BLaER1 treated with 17β-estradiol and CSF1 and Interleukin-3, amounts not matched to agents 10 nM and 100 nM (cell line): ENCODE results near the gene KCP.

Experiments used
- H3K27ac ChIP-seq, 11 experiments: shearing (Covaris generic); formaldehyde crosslinking; 2 replicates each; pipeline ENCODE4 v1.8.1; 2022
- H3K27me3 ChIP-seq, 11 experiments: shearing (Covaris generic); formaldehyde crosslinking; 2 replicates each; pipeline ENCODE4 v1.8.1; 2022
- H3K36me3 ChIP-seq, 11 experiments: shearing (Covaris generic); formaldehyde crosslinking; 2 replicates each; pipeline ENCODE4 v1.8.1; 2022
- H3K4me1 ChIP-seq, 10 experiments: shearing (Covaris generic); formaldehyde crosslinking; 2 replicates each; pipeline ENCODE4 v1.8.1; 2022
- H3K4me2 ChIP-seq, 11 experiments: shearing (Covaris generic); formaldehyde crosslinking; 2 replicates each; pipeline ENCODE4 v1.8.1; 2022
- H3K4me3 ChIP-seq, 10 experiments: shearing (Covaris generic); formaldehyde crosslinking; 2 replicates each; pipeline ENCODE4 v1.8.1; 2022
- H3K9ac ChIP-seq, 11 experiments: shearing (Covaris generic); formaldehyde crosslinking; 2 replicates each; pipeline ENCODE4 v1.8.1; 2022
- H3K9me3 ChIP-seq, 11 experiments: shearing (Covaris generic); formaldehyde crosslinking; replicated peaks in 1 of 11; 2 replicates each; pipeline ENCODE4 v1.8.1; 2022
- H4K20me1 ChIP-seq, 11 experiments: shearing (Covaris generic); formaldehyde crosslinking; 2 replicates each; pipeline ENCODE4 v1.8.1; 2022
- Cebpa-rat ChIP-seq, 11 experiments: shearing (Covaris generic); IDR thresholded peaks; 2 replicates each; pipeline ENCODE4 v1.8.1; 2022

Gene KCP

DNA sequence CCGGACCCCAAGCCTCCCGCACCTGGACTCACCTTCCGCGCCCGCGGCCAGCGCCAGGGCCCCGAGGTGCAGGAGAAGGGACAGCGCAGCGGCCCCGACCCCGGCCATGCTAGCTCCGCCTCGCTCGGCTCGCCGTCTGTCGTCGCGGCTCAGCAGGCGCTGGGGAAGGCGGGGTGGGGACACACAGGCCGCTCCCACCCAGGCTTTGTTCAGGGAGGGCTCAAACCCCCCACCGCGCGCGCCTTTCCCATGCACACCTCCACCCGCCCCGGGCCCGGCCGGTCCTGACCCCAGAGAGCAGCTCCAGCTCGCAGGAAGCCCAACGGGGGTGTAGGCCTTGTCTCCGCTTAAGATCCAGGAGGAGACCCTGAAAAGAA is at the start of gene KCP:
Gene KCP (minus strand): TSS at position 141 of the 377 bp plus-strand sequence. CDS start 33 bp downstream, at position 108.
- Histone ChIP-seq H4K20me1 (peaks cover 0 to 17% (median 0%) of the 10 kb centered on the region in 11 experiments; a peak in 5 of 22 replicates), H3K27ac (peak within 1 kb of the TSS in 4 of 11 experiments; percentile 2 to 37 (median 13); a peak in 4 of 22 replicates), H3K9me3 (no peaks in the 10 kb centered on the region), H3K36me3 (no peaks in the 10 kb centered on the region), H3K4me2 (peak within 1 kb of the TSS; percentile 58 to 82 (median 69)), H3K4me1 (peaks cover 23 to 39% (median 33%) of the 10 kb centered on the region in 10 experiments), H3K27me3 (peaks cover 38 to 70% (median 62%) of the 10 kb centered on the region in 11 experiments), H3K9ac (peak within 1 kb of the TSS in 6 of 11 experiments; percentile 18 to 57 (median 30); a peak in 4 of 22 replicates), H3K4me3 (no peak within 1 kb of the TSS)
- no peak for TF ChIP-seq Cebpa-rat (IDR thresholded peaks at IDR 0.05)

DNA sequence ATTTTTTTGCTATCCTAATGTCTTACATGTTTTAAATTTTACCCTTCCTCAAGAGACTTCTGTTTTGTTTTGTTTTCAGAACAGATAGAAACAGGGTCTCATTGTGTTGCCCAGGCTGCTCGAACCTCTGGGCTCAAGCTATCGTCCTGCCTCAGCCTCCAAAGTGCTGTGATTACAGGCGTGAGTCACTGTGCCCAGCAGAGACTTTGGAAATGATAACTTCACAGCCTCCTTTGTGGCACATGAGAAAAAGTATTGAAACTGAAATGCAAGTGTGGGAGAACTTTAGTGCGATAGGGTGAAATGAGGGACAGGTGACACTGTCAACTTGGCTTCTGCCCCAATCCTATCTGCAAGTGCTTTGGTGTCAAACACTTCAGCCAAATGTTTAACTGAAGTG is 48.8 kb upstream of the KCP start:
- H4K20me1 ChIP-seq, result peaks cover 0 to 21% (median 0%) of the 10 kb centered on the region in 11 experiments; a peak in 3 of 22 replicates
- peaks cover 6 to 50% (median 12%) of the 10 kb centered on the region in 10 experiments; a peak in 16 of 20 replicates for H3K4me1 ChIP-seq
- H3K27ac ChIP-seq, result no peak overlapping the region
- no peaks in the 10 kb centered on the region for H3K9me3 ChIP-seq
- no peak overlapping the region for H3K4me2 ChIP-seq
- H3K36me3 ChIP-seq, result peaks cover 66 to 99% (median 95%) of the 10 kb centered on the region in 11 experiments
- H3K4me3 ChIP-seq, result no peak overlapping the region
- TF ChIP-seq Cebpa-rat (IDR thresholded peaks at IDR 0.05), result no peak
- no peaks in the 10 kb centered on the region for H3K27me3 ChIP-seq
- H3K9ac ChIP-seq, result no peak overlapping the region

GRCh38 chr7:128955981-128956380 is 45.5 kb upstream of the KCP start:
- Histone ChIP-seq H3K27ac (no peak overlapping the region), H3K9me3 (no peaks in the 10 kb centered on the region), H3K27me3 (no peaks in the 10 kb centered on the region), H3K4me1 (peaks cover 11 to 37% (median 22%) of the 10 kb centered on the region in 10 experiments), H3K4me2 (no peak overlapping the region), H3K4me3 (no peak overlapping the region), H3K9ac (no peak overlapping the region), H3K36me3 (peaks cover 85 to 98% (median 94%) of the 10 kb centered on the region in 11 experiments), H4K20me1 (peaks cover 0 to 10% (median 0%) of the 10 kb centered on the region in 11 experiments; a peak in 6 of 22 replicates)
- no peak for TF ChIP-seq Cebpa-rat (IDR thresholded peaks at IDR 0.05)

GRCh38 chr7:128954830-128955802 is 44.6 kb upstream of the KCP start:
- TF ChIP-seq Cebpa-rat (IDR thresholded peaks at IDR 0.05), result no peak
- peaks cover 0 to 18% (median 0%) of the 10 kb centered on the region in 11 experiments; a peak in 6 of 22 replicates for H4K20me1 ChIP-seq
- H3K36me3 ChIP-seq, result peaks cover 78 to 96% (median 91%) of the 10 kb centered on the region in 11 experiments
- no peak overlapping the region for H3K4me2 ChIP-seq
- no peak overlapping the region for H3K4me3 ChIP-seq
- H3K4me1 ChIP-seq, result peaks cover 11 to 46% (median 28%) of the 10 kb centered on the region in 10 experiments
- no peaks in the 10 kb centered on the region for H3K27me3 ChIP-seq
- peak overlapping the region in 1 of 11 experiments; percentile 23; a peak in 1 of 22 replicates for H3K9ac ChIP-seq
- H3K27ac ChIP-seq, result no peak overlapping the region
- H3K9me3 ChIP-seq, result no peaks in the 10 kb centered on the region

DNA sequence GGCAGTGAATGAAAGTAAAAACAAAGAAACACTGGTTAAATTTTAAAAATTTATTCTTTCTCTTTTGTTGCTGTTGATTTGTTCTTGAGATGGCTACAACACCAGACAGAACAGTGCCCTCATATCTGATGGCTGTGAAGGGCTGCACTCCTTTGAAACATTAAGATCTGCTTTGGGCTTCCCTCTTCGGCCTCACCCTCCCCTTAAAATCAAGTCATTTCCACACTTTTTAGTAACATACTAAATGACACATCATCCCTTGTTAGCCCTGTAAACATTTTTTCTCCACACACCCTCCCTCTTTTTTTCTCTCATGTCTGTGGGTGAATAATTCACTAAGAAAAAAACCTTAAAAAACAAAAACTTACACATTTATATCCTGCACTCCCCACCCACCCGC is 43.6 kb upstream of the KCP start:
- Histone ChIP-seq H3K9me3 (no peaks in the 10 kb centered on the region), H3K4me1 (peaks cover 17 to 55% (median 37%) of the 10 kb centered on the region in 10 experiments), H3K9ac (no peak overlapping the region), H3K4me2 (no peak overlapping the region), H3K27ac (no peak overlapping the region), H3K4me3 (no peak overlapping the region), H4K20me1 (peaks cover 0 to 28% (median 0%) of the 10 kb centered on the region in 11 experiments; a peak in 6 of 22 replicates), H3K27me3 (no peaks in the 10 kb centered on the region), H3K36me3 (peaks cover 68 to 96% (median 83%) of the 10 kb centered on the region in 11 experiments)
- TF ChIP-seq Cebpa-rat (IDR thresholded peaks at IDR 0.05), result no peak

GRCh38 chr7:128951296-128951695 is 40.8 kb upstream of the KCP start:
- peaks cover 0 to 57% (median 6%) of the 10 kb centered on the region in 11 experiments; a peak in 11 of 22 replicates for H4K20me1 ChIP-seq
- no peaks in the 10 kb centered on the region for H3K27me3 ChIP-seq
- H3K36me3 ChIP-seq, result peaks cover 45 to 98% (median 55%) of the 10 kb centered on the region in 11 experiments
- peak overlapping the region in 2 of 11 experiments; percentile 20 to 34; a peak in 4 of 22 replicates for H3K9ac ChIP-seq
- H3K4me2 ChIP-seq, result peak overlapping the region; percentile 3 to 74 (median 70); a peak in 21 of 22 replicates
- H3K4me3 ChIP-seq, result no peak overlapping the region
- peaks cover 38 to 65% (median 57%) of the 10 kb centered on the region in 10 experiments for H3K4me1 ChIP-seq
- TF ChIP-seq Cebpa-rat (IDR thresholded peaks at IDR 0.05), result no peak
- peak overlapping the region in 9 of 11 experiments; percentile 7 to 64 (median 38); a peak in 12 of 22 replicates for H3K27ac ChIP-seq
- H3K9me3 ChIP-seq, result no peaks in the 10 kb centered on the region

- H3K36me3 ChIP-seq, result peaks cover 25 to 100% (median 37%) of the 10 kb centered on the region in 11 experiments
- H3K9me3 ChIP-seq, result no peaks in the 10 kb centered on the region
- peak overlapping the region; percentile 55 to 92 (median 84) for H3K4me2 ChIP-seq
- H4K20me1 ChIP-seq, result peaks cover 0 to 78% (median 0%) of the 10 kb centered on the region in 11 experiments; a peak in 10 of 22 replicates
- H3K4me1 ChIP-seq, result peaks cover 44 to 86% (median 72%) of the 10 kb centered on the region in 10 experiments
- H3K27ac ChIP-seq, result peak overlapping the region in 10 of 11 experiments; percentile 3 to 82 (median 74); a peak in 18 of 22 replicates
- peak in 4 of 11 experiments; percentile 6 to 34 (median 20); a peak in 3 of 22 replicates for TF ChIP-seq Cebpa-rat (IDR thresholded peaks at IDR 0.05)
- H3K27me3 ChIP-seq, result no peaks in the 10 kb centered on the region
- peak overlapping the region; percentile 28 to 72 (median 53); a peak in 15 of 22 replicates for H3K9ac ChIP-seq
- peak overlapping the region in 2 of 10 experiments; percentile 33 to 49; a peak in 4 of 20 replicates for H3K4me3 ChIP-seq
Observed at GRCh38 chr7:128948976-128949760, 38.7 kb upstream of the KCP start.
